ENCODE data around the gene NRP1.

The NRP1 gene

GRCh38 chr10:33256458-33256857, 78.0 kb downstream of the NRP1 start:
- DNase-seq: no peak

GRCh38 chr10:33254556-33255160, 79.8 kb downstream of the NRP1 start:
- no peak for DNase-seq

GRCh38 chr10:33253411-33253810, 81.1 kb downstream of the NRP1 start:
- no peak for DNase-seq

- DNase-seq: no peak
Measured at GRCh38 chr10:33252794-33253203, 81.7 kb downstream of the NRP1 start.

DNA sequence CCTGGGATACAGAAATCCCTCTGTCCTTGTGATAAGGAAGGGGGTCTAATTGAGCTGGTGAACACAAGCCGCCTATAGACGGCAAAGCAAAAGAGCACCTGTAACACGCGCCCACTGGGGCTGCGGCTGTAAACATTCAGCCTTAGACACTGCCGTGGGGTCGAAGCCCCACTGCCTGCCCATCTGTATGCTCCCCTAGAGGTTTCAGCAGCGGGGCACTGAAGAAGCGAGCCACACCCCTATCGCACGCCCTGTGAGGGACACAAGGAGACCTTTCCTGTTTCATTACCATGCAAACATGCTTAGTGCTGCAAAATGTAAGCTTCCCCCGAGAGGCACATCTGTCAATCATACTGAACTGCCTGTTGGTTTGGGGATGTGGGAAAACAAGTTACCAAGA, 82.1 kb downstream of the NRP1 start:
- DNase-seq: no peak

DNA sequence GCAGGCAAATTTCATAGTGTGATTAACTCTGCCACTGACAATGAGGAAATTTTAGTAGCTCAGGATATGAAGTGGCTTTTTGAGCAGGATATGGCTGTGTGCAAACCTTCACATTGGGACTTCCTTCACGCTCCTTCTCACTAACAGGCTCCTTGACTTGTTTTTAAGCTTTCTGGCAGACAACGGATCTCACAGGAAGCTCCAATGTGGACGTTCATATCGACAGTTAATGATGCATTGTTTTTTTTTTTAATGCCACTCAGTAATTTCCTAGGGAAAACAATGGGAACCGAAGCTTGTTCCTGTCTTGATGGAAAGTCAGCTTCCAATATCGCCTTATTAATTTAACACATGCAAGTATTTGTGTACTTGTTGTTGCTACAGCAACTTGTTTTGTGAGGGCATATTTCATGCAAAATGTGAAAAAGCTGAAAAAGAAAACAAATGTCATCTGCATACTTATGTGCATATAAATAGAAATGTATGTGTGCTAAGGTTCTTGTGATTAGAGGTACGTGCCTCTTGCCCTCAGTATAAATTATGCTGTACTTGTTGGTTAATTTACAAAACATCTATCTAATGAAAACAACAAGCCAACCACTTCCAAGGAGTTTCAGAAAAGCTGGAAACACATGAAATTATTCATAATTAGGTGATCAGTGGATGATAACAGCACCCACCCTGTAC, 84.7 kb downstream of the NRP1 start:
- no peak for DNase-seq

GRCh38 chr10:33249137-33249536, 85.3 kb downstream of the NRP1 start:
- DNase-seq: no peak

DNA sequence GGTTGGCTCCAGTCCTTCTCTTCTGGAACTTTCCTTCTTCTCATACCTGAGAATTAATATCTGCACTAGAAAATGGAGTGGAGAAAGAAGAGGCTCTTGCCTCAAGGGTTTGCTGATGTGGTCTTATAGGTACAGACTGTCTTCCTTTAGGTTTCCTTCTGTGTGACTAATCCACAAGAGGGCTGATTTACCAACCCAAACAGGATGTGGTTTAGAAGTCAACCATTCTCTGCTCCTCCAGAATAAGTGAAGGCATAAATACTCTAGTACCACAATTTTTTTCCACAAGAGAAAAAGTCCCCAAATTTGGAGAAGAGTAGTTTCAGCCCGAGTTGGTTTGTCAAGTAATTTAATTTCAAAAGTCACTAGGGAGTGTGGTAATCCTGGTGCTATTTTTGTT, 85.8 kb downstream of the NRP1 start:
- DNase-seq: no peak

GRCh38 chr10:33247221-33247922, 87.1 kb downstream of the NRP1 start:
- DNase-seq: no peak

DNA sequence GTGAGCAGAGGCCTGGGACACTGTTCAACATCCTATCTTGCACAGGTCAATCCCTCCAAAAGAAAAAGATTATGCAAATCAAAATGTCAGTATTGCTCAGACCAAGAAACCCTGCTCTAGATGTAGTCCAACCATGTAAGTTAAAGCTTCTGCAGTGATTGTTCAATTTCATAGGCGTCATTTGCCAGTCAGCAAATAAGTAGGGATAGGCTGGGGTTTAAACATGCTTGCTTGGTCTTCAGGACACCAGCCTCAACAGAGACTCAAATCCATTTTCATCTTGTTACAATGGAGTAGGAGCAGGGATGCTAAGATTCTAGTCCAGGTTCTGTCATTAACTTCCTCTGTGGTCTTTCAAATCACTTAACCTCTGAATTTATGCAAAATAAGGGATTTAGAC, 89.1 kb downstream of the NRP1 start:
- no peak for DNase-seq

DNA sequence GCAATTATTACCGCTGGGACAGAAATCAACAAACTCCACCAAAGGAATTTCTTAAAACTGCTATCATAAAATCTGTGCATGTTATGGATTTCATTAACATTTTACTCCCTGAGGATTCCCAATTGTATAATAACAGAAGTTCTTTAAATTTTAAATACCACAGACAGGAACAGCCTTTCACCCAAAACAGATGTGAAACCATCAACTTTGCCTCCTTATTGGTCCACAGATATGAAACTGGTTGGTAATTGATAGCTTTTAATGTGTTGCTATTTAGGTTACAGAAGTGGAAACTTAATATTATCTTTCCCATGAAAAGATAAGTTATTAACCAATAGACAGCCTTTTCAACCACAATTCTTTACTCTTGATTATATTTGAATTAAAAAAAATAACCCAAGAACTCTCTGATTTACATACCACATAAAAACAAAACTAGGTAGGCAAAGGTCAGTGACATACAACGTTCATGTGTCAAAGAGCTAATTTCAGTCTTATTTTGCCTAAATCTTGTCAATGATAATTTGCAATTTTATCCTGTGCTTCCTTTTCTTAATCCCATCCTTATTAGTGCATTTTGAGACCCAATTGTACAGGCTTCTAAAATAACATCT, 90.0 kb downstream of the NRP1 start:
- no peak for DNase-seq

- DNase-seq: no peak
Measured at GRCh38 chr10:33243703-33244102, 90.8 kb downstream of the NRP1 start.

- DNase-seq: no peak
Measured at GRCh38 chr10:33242931-33243330, 91.5 kb downstream of the NRP1 start.

DNA sequence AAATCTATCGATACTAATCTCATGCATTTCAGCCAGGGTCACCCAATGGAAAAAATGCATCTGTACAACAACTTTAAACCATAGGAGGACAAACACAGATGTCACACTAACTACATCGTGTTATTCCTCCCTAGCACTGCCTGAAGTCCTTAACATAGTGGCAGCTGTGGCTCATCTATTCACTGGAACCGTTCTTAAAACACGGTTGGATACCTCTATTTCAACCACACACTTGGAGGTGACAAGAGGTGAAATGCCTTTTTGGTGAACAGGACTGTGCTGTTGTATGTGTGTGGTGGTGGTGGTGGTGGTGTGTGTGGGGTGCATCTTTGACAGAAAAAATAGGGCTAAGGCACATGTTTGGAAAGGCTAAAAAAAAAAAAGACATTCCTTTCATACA, 93.1 kb downstream of the NRP1 start:
- no peak for DNase-seq

- DNase-seq: no peak
Measured at GRCh38 chr10:33240931-33241330, 93.5 kb downstream of the NRP1 start.

GRCh38 chr10:33240258-33240657, 94.2 kb downstream of the NRP1 start:
- DNase-seq: no peak

DNA sequence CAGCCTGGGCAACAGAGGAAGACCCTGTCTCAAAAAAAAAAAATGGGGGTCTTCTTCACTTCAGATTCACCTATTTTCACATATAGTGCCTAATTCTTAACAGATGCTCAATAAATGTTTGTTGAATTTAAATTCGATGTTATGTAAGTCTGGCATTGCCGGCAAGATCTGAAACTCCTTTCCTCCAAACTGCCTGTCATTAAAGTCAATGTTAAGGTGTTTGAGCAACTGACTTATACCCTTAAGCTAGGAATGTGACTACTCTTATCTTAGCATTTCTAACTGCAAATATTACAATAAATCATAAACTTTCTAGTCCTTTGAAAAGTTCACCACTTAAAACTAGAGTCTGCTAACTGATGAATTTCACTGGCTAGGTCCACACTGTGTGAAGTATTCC, 95.2 kb downstream of the NRP1 start:
- DNase-seq: no peak

- DNase-seq: no peak
Measured at GRCh38 chr10:33238643-33239042, 95.8 kb downstream of the NRP1 start.

GRCh38 chr10:33237736-33238624, 96.5 kb downstream of the NRP1 start:
- no peak for DNase-seq

GRCh38 chr10:33236916-33237315, 97.6 kb downstream of the NRP1 start:
- no peak for DNase-seq

DNA sequence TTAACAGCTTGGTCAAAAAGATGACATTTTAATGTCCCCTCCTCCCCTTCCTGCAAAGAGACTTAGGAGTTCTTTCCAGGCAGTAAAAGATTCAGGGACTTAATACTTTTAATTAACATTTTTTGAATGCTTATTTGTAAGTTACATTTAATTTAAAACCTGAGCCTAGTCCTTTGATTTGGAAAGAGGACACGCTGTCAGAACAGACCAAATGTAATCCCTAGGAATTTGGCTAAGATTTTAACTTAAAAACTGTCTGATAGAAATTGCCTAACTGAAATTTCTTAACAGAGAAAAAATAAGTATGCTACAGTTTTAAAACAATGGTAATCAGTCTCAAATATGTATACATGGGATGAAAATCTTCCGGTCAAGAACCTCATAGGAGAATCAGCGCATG, 98.5 kb downstream of the NRP1 start:
- DNase-seq: no peak

DNA sequence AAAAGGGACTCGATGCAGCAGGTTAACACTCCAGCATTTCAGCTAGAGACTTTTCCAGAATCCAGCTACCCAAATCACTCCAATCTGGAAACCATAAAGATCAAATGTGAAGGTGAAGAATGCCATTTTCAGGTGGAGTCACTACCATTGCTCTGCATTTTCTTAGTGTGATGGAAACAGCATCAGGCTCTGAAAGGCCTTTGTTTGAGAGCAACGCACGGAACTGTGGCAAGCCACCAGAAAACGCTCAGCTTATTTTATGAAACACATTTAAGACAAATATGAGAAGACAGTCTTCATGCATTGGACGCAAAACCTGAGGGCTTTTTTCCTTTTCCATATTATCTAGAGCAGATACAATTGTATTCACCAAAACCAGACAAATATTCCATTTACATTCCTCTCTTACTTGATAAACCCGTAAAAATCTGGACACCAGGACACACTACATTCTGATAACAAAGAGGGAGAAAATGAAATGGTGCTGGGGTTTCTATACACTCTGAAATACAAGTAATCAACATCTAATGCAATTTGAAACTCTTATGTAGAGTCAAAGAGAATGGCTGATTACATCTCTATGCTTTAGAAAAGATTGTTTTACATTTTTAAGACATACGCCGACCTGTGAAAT, 99.1 kb downstream of the NRP1 start:
- peak; percentile 40 for DNase-seq
